H1 (cell line): ENCODE data around the gene CREB3L1. TPM values are rescaled to one million over a fixed set of nuclear protein-coding genes. Genes with fewer than 3 reads are reported as not detected.

ENCODE experiments used
- CBX5 ChIP-seq: fragments of 300-800, 300-1000 bp; sonication (generic); IDR thresholded peaks from 2 replicates; pipeline ENCODE4 v1.7.1; 2016; ENCODE audit warnings: antibody characterized with exemption, low read length, low read depth
- CEBPB ChIP-seq: IDR thresholded peaks from 2 replicates; pipeline ENCODE4 v1.6.1; 2012; ENCODE audit warnings: low read depth, low read length
- CHD1 ChIP-seq: IDR thresholded peaks from 2 replicates; pipeline ENCODE4 v1.6.1; 2012; ENCODE audit warnings: low read depth, low read length, improper control_type of control experiment
- CTCF ChIP-seq, 3 experiments: IDR thresholded peaks; 1 replicate in 2 of 3; 2 replicates in 1 of 3; pipeline versions ENCODE4 v1.5.1 to v1.6.1; 2011; ENCODE audit warnings: low read length in 3 of 3, mild to moderate bottlenecking in 3 of 3, inconsistent platforms in 2 of 3, low read depth in 1 of 3, moderate library complexity in 1 of 3; ENCODE audit not compliant: insufficient read depth in 1 of 3; ENCODE audit errors: control extremely low read depth in 1 of 3
- E2F6 ChIP-seq: IDR thresholded peaks from 2 replicates; pipeline ENCODE4 v1.6.1; 2012; ENCODE audit warnings: inconsistent platforms
- EP300 ChIP-seq, 2 experiments: IDR thresholded peaks; 1 replicate in 1 of 2; 2 replicates in 1 of 2; pipeline ENCODE4 v1.6.1; 2011 to 2012; ENCODE audit warnings: low read depth in 2 of 2, low read length in 2 of 2, mild to moderate bottlenecking in 2 of 2, borderline replicate concordance in 1 of 2, inconsistent platforms in 1 of 2, moderate library complexity in 1 of 2
- GTF2F1 ChIP-seq: IDR thresholded peaks from 2 replicates; pipeline ENCODE4 v1.6.1; 2012; ENCODE audit warnings: low read depth, low read length, improper control_type of control experiment, borderline replicate concordance
- JUND ChIP-seq: IDR thresholded peaks from 2 replicates; pipeline ENCODE4 v1.6.1; 2011; ENCODE audit warnings: mild to moderate bottlenecking, improper control_type of control experiment, low read length
- MAX ChIP-seq: IDR thresholded peaks from 2 replicates; pipeline ENCODE4 v1.6.1; 2012; ENCODE audit warnings: inconsistent platforms
- NANOG ChIP-seq: IDR thresholded peaks from 2 replicates; pipeline ENCODE4 v1.6.1; 2011; ENCODE audit warnings: low read length, low read depth, mild to moderate bottlenecking, inconsistent platforms; ENCODE audit not compliant: insufficient read depth, poor library complexity, severe bottlenecking
- POLR2A ChIP-seq, 2 experiments: IDR thresholded peaks; 1 replicate in 1 of 2; 2 replicates in 1 of 2; pipeline ENCODE4 v1.6.1; 2011; ENCODE audit warnings: low read depth in 2 of 2, low read length in 2 of 2, mild to moderate bottlenecking in 2 of 2; ENCODE audit errors: control extremely low read depth in 1 of 2
- POLR2AphosphoS5 ChIP-seq: IDR thresholded peaks from 2 replicates; pipeline ENCODE4 v1.6.1; 2011; ENCODE audit warnings: low read depth, low read length
- RAD21 ChIP-seq, 2 experiments: IDR thresholded peaks in 1 of 2; conservative IDR thresholded peaks in 1 of 2; 2 replicates each; pipeline ENCODE4 v1.6.1; 2011; ENCODE audit warnings: low read depth in 2 of 2, low read length in 2 of 2, improper control_type of control experiment in 1 of 2, inconsistent platforms in 1 of 2, mild to moderate bottlenecking in 1 of 2, moderate library complexity in 1 of 2
- RBBP5 ChIP-seq: IDR thresholded peaks from 2 replicates; pipeline ENCODE4 v1.7.1; 2012; ENCODE audit warnings: low read depth, mild to moderate bottlenecking, inconsistent platforms, low read length, moderate library complexity, borderline replicate concordance
- RNF2 ChIP-seq: fragments of 200-900, 300-1000 bp; sonication (generic); IDR thresholded peaks from 2 replicates; pipeline ENCODE4 v1.7.1; 2016; ENCODE audit warnings: borderline replicate concordance, low read depth, mild to moderate bottlenecking, antibody characterized with exemption, low read length; ENCODE audit not compliant: poor library complexity, severe bottlenecking; ENCODE audit errors: missing control alignments
- SP2 ChIP-seq: IDR thresholded peaks from 2 replicates; pipeline ENCODE4 v1.6.1; 2012; ENCODE audit warnings: mild to moderate bottlenecking, low read length, inconsistent platforms
- SUZ12 ChIP-seq: fragments of 200-600 bp; sonication (generic); IDR thresholded peaks from 2 replicates; pipeline ENCODE4 v1.6.1; 2012; ENCODE audit warnings: mild to moderate bottlenecking, inconsistent platforms, low read length, moderate library complexity, mixed read lengths
- USF2 ChIP-seq: IDR thresholded peaks from 2 replicates; pipeline ENCODE4 v1.6.1; 2011; ENCODE audit warnings: low read length, improper control_type of control experiment
- polyA plus RNA-seq, 7 experiments: library from polyadenylated mRNA; depleted of rRNA in 3 of 7; stranded (reverse) in 5 of 7; unstranded in 2 of 7; fragments of >200 nt in 5 of 7; fragments of 200-250 nt in 2 of 7; gene quantifications; 1 replicate in 5 of 7; 2 replicates in 1 of 7; 4 replicates in 1 of 7; pipeline versions ENCODE4 v1.2.1 to v1.2.3, GENCODE V29; 2011 to 2013; ENCODE audit warnings: missing spikeins in 2 of 7, mixed read lengths in 2 of 7
- total RNA-seq: library from RNA; stranded (reverse); fragmentation: NEBNext Ultra II Directional; extraction: Animal tissue kit (Norgen Biotek cat#: 25700); gene quantifications from 2 replicates; pipeline ENCODE4 v1.2.1, GENCODE V29; 2021

Gene CREB3L1
- total and polyA plus RNA-seq, 2 of the 8 experiments (the other 6 are each of a cell fraction or from before 2014, with no cell fraction given): 4.1 to 12.7 TPM

- peak in 1 of 3 experiments; percentile 3; a peak in 1 of 4 replicates for TF ChIP-seq CTCF (IDR thresholded peaks at IDR 0.05; ENCODE audit: control extremely low read depth in 1 of 3, insufficient read depth in 1 of 3, low read depth in 1 of 3, low read length in 3 of 3)
- TF ChIP-seq POLR2A (IDR thresholded peaks at IDR 0.05; ENCODE audit: control extremely low read depth in 1 of 2, low read depth in 2 of 2, low read length in 2 of 2): peak in 1 of 2 experiments; percentile 39; a peak in 2 of 3 replicates
- no peak for TF ChIP-seq SUZ12
- no peak for TF ChIP-seq CHD1
- no peak for TF ChIP-seq CBX5
- TF ChIP-seq EP300 (IDR thresholded peaks at IDR 0.05; ENCODE audit: borderline replicate concordance in 1 of 2, low read depth in 2 of 2, low read length in 2 of 2): peak in 1 of 2 experiments; percentile 85; a peak in 1 of 3 replicates
- TF ChIP-seq E2F6: no peak
- 0 out of 2 replicates have a peak, but pooled peaks have one; percentile 0 for TF ChIP-seq CEBPB
- peak; percentile 40; the same call in 1 of the 2 replicates for TF ChIP-seq USF2
- no peak for TF ChIP-seq SP2
- TF ChIP-seq MAX: peak; percentile 87
- TF ChIP-seq RAD21 (IDR thresholded peaks at IDR 0.05 in 1 of 2, conservative IDR thresholded peaks at IDR 0.05 in 1 of 2; ENCODE audit: low read depth in 2 of 2, low read length in 2 of 2): no peak; a peak in 1 of 4 replicates
- peak; percentile 89; the same call in 1 of the 2 replicates for TF ChIP-seq RBBP5
- TF ChIP-seq NANOG: peak; percentile 24
- TF ChIP-seq RNF2: no peak
- no peak; the same call in 1 of the 2 replicates for TF ChIP-seq JUND
- TF ChIP-seq POLR2AphosphoS5: no peak; the same call in 1 of the 2 replicates
- TF ChIP-seq GTF2F1: peak; percentile 25; the same call in 1 of the 2 replicates
Measured at GRCh38 chr11:46338988-46339666, 61.7 kb downstream of the CREB3L1 start (continued).
